Suprapubic skin (tissue), 3 donors: ENCODE data around the gene TLR6.

Source experiments
- CTCF ChIP-seq, 2 donors: fragments of 200-600 bp in 1 of 2; fragments of 450-650 bp in 1 of 2; sonication (generic) in 1 of 2; IDR thresholded peaks; one replicate each; pipeline ENCODE4 v1.5.1; 2016 to 2019; ENCODE audit warnings: antibody characterized with exemption in 2 of 2, mild to moderate bottlenecking in 1 of 2, moderate library complexity in 1 of 2
- POLR2AphosphoS5 ChIP-seq, 3 donors: sonication (generic); formaldehyde crosslinking; IDR thresholded peaks; one replicate each; pipeline ENCODE4 v1.6.1; 2017; ENCODE audit warnings: antibody characterized with exemption in 3 of 3

GRCh38 chr4:38876636-38877035, 20.0 kb upstream of the TLR6 start:
- TF ChIP-seq CTCF (IDR thresholded peaks at IDR 0.05) = no peak
- no peak for TF ChIP-seq POLR2AphosphoS5 (IDR thresholded peaks at IDR 0.05)
